ENCODE data around the gene SLC8A1. TPM values are rescaled to one million over a fixed set of nuclear protein-coding genes. Genes with fewer than 3 reads are reported as not detected.

Gene SLC8A1
- total and polyA plus RNA-seq, 7 donors = 0.20 to 4.9 (median 2.3) TPM

GRCh38 chr2:40430776-40431599 lies 20.9 kb downstream of the SLC8A1 start:
- H3K9me3 ChIP-seq = no peaks in the 10 kb centered on the region
- H3K27ac ChIP-seq = no peak overlapping the region
- DNase-seq (no peak), ATAC-seq (no peak)
- intact Hi-C loops (cut with DNase I) = no loop called here
- no peaks in the 10 kb centered on the region for H3K4me1 ChIP-seq
- H3K27me3 ChIP-seq (ENCODE audit: insufficient read depth in 3 of 3, low read length in 2 of 3) = no peaks in the 10 kb centered on the region
- H3K4me3 ChIP-seq = no peak overlapping the region
- 73 to 78% (median 76%) methylated on average over 7 of the region's 7 CpGs for WGBS, 3 donors
- no peaks in the 10 kb centered on the region for H3K36me3 ChIP-seq (ENCODE audit: insufficient read depth in 1 of 2, low read depth in 1 of 2)
- TF ChIP-seq, protein P1, sequence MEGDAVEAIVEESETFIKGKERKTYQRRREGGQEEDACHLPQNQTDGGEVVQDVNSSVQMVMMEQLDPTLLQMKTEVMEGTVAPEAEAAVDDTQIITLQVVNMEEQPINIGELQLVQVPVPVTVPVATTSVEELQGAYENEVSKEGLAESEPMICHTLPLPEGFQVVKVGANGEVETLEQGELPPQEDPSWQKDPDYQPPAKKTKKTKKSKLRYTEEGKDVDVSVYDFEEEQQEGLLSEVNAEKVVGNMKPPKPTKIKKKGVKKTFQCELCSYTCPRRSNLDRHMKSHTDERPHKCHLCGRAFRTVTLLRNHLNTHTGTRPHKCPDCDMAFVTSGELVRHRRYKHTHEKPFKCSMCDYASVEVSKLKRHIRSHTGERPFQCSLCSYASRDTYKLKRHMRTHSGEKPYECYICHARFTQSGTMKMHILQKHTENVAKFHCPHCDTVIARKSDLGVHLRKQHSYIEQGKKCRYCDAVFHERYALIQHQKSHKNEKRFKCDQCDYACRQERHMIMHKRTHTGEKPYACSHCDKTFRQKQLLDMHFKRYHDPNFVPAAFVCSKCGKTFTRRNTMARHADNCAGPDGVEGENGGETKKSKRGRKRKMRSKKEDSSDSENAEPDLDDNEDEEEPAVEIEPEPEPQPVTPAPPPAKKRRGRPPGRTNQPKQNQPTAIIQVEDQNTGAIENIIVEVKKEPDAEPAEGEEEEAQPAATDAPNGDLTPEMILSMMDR (IDR thresholded peaks at IDR 0.05) = no peak

GRCh38 chr2:40428439-40428838 lies 23.5 kb downstream of the SLC8A1 start:
- Histone ChIP-seq H3K27ac (no peak overlapping the region), H3K4me1 (no peaks in the 10 kb centered on the region), H3K4me3 (no peak overlapping the region), H3K36me3 (ENCODE audit: insufficient read depth in 1 of 2, low read depth in 1 of 2) (no peaks in the 10 kb centered on the region), H3K27me3 (ENCODE audit: insufficient read depth in 3 of 3, low read length in 2 of 3) (no peaks in the 10 kb centered on the region), H3K9me3 (no peaks in the 10 kb centered on the region)
- TF ChIP-seq, protein P1 (IDR thresholded peaks at IDR 0.05) = no peak
- DNase-seq (no peak), ATAC-seq (no peak)
- 75 to 84% (median 82%) methylated on average over 6 of the region's 6 CpGs for WGBS, 3 donors
- intact Hi-C loops (cut with DNase I) = no loop called here

DNA sequence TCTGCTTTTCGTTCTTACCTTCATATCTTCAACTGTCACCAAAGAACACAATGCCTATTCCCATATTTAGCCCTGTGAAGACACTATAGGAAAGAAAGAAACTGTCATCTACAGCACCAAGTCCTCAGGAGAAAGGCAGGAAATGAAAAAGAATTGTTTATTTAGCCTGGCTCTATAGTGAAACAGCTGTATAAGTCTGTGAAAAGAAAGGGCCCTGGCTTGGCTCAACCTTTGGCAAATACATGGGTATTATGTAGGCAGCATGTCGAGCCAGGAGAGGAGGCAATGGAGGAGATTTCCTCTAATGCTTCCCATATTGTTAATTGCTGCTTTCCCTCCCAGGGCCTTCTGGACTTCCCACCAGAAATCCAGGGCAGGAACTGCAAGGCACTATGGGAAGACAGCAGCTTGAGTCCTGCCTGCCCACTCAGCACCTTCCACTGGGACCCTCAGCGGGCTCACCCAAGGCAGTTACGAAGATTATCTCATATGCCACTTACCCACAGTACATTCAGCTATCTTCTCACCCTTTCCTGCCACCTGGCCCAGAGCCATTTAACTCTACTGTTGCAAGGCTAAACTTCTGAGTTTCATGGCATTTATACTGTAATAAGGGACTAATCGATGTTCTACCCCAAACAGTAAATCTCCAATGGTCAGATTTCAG lies 30.1 kb downstream of the SLC8A1 start:
- H3K27ac ChIP-seq = no peak overlapping the region
- ATAC-seq (no peak), DNase-seq (no peak)
- TF ChIP-seq, protein P1 (IDR thresholded peaks at IDR 0.05) = no peak
- intact Hi-C loops (cut with DNase I) = no loop called here
- no peaks in the 10 kb centered on the region for H3K4me1 ChIP-seq
- no peaks in the 10 kb centered on the region for H3K36me3 ChIP-seq (ENCODE audit: insufficient read depth in 1 of 2, low read depth in 1 of 2)
- no peaks in the 10 kb centered on the region for H3K9me3 ChIP-seq
- H3K27me3 ChIP-seq (ENCODE audit: insufficient read depth in 3 of 3, low read length in 2 of 3) = no peaks in the 10 kb centered on the region
- WGBS, 3 donors = 71 to 73% (median 72%) methylated on average over 5 of the region's 5 CpGs
- no peak overlapping the region for H3K4me3 ChIP-seq

DNA sequence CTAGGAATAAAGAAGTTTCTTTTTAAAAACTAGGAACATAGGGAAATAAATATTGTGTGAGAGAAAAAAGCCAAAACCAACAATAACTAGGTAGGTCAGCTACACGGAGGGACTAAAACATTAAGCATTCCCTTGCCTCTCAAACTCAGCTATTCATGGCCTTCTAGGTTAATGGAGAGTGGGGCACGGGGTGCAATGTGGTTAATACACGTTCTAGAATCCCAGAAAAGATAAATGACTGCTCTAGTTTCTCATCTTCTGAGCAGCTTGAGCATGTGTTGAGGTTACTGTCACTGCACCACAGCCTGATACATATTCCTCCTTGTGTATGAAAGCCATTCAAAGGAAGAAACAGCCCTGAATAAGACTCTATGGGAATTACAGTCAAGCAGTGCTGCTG lies 31.4 kb downstream of the SLC8A1 start:
- TF ChIP-seq, protein P1 (IDR thresholded peaks at IDR 0.05) = no peak
- no peak overlapping the region for H3K4me3 ChIP-seq
- H3K27ac ChIP-seq = no peak overlapping the region
- 65 to 76% (median 73%) methylated on average over 3 of the region's 3 CpGs for WGBS, 3 donors
- intact Hi-C loops (cut with DNase I) = no loop called here
- no peaks in the 10 kb centered on the region for H3K27me3 ChIP-seq (ENCODE audit: insufficient read depth in 3 of 3, low read length in 2 of 3)
- no peak for ATAC-seq
- H3K9me3 ChIP-seq = no peaks in the 10 kb centered on the region
- no peaks in the 10 kb centered on the region for H3K36me3 ChIP-seq (ENCODE audit: insufficient read depth in 1 of 2, low read depth in 1 of 2)
- no peak for DNase-seq
- no peaks in the 10 kb centered on the region for H3K4me1 ChIP-seq

Data from psoas muscle (tissue), 8 donors.